KMS-11 (cell line): ENCODE data around the gene CLUH.

ENCODE experiments used
- H2AFZ ChIP-seq: fragments of 200-600 bp; sonication (generic); 2 replicates; pipeline ENCODE4 v1.6.1; 2016; ENCODE audit warnings: antibody characterized with exemption, mixed run types, low read depth
- H3K27ac ChIP-seq: fragments of 200-600 bp; sonication (generic); 2 replicates; pipeline ENCODE4 v1.6.1; 2016; ENCODE audit warnings: mild to moderate bottlenecking, mixed run types
- H3K27me3 ChIP-seq: fragments of 200-600 bp; sonication (generic); 2 replicates; pipeline ENCODE4 v1.6.1; 2017; ENCODE audit warnings: mild to moderate bottlenecking, low read depth, mixed run types, moderate library complexity; ENCODE audit not compliant: insufficient read depth
- H3K36me3 ChIP-seq: fragments of 200-600 bp; sonication (generic); 2 replicates; pipeline ENCODE4 v1.6.1; 2017; ENCODE audit warnings: mild to moderate bottlenecking, mixed run types; ENCODE audit not compliant: insufficient read depth
- H3K4me1 ChIP-seq: fragments of 200-600 bp; sonication (generic); 2 replicates; pipeline ENCODE4 v1.6.1; 2016; ENCODE audit warnings: mild to moderate bottlenecking, low read depth, mixed run types; ENCODE audit not compliant: poor library complexity, severe bottlenecking
- H3K4me2 ChIP-seq: fragments of 200-600 bp; sonication (generic); 2 replicates; pipeline ENCODE4 v1.7.0; 2016; ENCODE audit warnings: mild to moderate bottlenecking, mixed run types
- H3K4me3 ChIP-seq: fragments of 200-600 bp; sonication (generic); IDR thresholded peaks from 2 replicates; pipeline ENCODE4 v1.6.1; 2017; ENCODE audit warnings: low read depth, low read length, mixed read lengths; ENCODE audit not compliant: insufficient read depth
- H3K79me2 ChIP-seq: fragments of 200-600 bp; sonication (generic); 2 replicates; pipeline ENCODE4 v1.6.1; 2016; ENCODE audit warnings: low read depth, mixed run types; ENCODE audit not compliant: insufficient read depth
- H3K9ac ChIP-seq: fragments of 200-600 bp; sonication (generic); 2 replicates; pipeline ENCODE4 v1.6.1; 2016; ENCODE audit warnings: mild to moderate bottlenecking, mixed run types
- H4K20me1 ChIP-seq: fragments of 200-600 bp; sonication (generic); 2 replicates; pipeline ENCODE4 v1.6.1; 2016; ENCODE audit warnings: mild to moderate bottlenecking, mixed run types; ENCODE audit not compliant: insufficient read depth
- TF ChIP-seq, protein P1 (sequence below): fragments of 200-600 bp; sonication (generic); conservative IDR thresholded peaks from 2 replicates; pipeline ENCODE4 v1.6.1; 2017; ENCODE audit warnings: low read depth, mild to moderate bottlenecking, antibody characterized with exemption, low read length, moderate library complexity, mixed read lengths

Gene CLUH

DNA sequence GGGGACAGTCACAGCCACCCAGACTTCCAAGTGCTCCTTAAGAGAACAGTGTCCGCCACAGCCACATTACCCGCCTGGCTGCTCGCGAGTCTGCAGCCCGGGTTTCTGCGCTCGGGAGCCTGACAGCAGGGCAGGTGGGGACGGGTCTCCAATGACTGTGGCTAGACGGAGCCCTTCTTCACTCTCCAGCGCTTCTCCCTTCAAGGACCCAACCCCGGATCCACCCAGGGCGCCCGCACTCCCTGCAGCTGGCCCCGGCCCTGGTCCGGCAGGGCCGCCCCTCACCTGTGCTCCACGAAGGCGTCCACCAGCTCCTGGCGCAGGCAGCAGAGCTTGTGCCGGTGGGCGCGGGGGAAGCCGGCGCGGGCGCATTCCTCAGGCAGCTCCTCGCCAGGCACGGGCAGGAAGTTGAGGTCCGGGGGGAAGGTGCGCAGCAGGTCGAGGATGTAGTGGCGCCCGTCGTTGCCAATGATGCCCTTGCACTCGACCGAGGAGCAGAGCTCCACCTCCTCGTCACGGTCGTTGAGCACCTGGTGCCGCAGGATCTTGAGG is 13.9 kb downstream of the CLUH start:
- no peak overlapping the region for H3K4me2 ChIP-seq

DNA sequence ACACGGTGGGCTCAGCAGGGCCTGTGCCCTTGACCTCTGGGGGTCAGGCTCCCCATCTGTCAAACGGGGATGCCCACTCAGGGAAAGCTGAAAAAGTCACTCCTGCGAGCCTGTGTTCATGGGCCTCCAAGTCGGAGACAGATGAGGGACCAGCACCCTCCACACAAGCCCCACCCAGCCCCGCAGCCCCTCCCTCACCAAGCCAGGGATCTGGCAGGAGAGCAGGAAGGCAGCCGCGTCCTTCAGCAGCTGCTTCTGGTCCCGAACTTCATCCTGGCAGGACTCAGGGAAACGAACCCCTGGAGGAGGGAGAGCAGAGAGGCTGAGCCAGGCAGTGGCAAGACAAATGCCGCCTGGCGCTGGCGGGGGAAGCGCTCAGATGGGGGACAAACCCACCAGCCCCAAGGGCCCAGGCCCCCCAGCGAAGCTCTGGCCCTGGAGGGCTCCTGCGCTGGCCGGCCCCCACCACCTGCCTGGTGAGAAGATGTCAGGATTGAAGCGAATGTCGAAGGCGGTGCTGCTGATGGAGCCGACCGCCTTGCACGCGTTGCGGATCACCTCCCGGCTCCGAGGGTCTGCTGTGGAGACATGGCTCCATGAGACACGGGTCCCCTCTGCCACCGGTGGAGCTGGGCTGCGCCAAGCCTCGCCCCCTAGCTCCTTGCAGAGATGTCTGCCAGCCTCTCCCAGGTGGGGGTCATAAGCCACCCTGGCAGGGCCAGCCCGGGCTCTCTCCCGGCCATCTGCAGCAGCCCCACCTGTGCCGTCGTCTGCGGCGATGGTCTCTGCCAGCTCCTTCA is 15.4 kb downstream of the CLUH start:
- Histone ChIP-seq H3K4me1 (no peaks in the 10 kb centered on the region), H2AFZ (no peak overlapping the region), H3K27ac (no peak overlapping the region), H3K36me3 (no peaks in the 10 kb centered on the region), H3K4me3 (no peak overlapping the region), H4K20me1 (no peaks in the 10 kb centered on the region), H3K27me3 (no peaks in the 10 kb centered on the region), H3K9ac (no peak overlapping the region), H3K4me2 (no peak overlapping the region), H3K79me2 (no peaks in the 10 kb centered on the region)
- TF ChIP-seq, protein P1, sequence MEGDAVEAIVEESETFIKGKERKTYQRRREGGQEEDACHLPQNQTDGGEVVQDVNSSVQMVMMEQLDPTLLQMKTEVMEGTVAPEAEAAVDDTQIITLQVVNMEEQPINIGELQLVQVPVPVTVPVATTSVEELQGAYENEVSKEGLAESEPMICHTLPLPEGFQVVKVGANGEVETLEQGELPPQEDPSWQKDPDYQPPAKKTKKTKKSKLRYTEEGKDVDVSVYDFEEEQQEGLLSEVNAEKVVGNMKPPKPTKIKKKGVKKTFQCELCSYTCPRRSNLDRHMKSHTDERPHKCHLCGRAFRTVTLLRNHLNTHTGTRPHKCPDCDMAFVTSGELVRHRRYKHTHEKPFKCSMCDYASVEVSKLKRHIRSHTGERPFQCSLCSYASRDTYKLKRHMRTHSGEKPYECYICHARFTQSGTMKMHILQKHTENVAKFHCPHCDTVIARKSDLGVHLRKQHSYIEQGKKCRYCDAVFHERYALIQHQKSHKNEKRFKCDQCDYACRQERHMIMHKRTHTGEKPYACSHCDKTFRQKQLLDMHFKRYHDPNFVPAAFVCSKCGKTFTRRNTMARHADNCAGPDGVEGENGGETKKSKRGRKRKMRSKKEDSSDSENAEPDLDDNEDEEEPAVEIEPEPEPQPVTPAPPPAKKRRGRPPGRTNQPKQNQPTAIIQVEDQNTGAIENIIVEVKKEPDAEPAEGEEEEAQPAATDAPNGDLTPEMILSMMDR: no peak

More for the DNA sequence above, 13.9 kb downstream of the CLUH start:
- no peaks in the 10 kb centered on the region; the same call in 1 of the 2 replicates for H3K36me3 ChIP-seq
- H4K20me1 ChIP-seq: no peaks in the 10 kb centered on the region
- H3K27ac ChIP-seq: no peak overlapping the region
- no peaks in the 10 kb centered on the region for H3K27me3 ChIP-seq
- TF ChIP-seq, protein P1: no peak
- H3K9ac ChIP-seq: no peak overlapping the region
- no peaks in the 10 kb centered on the region for H3K79me2 ChIP-seq
- H3K4me3 ChIP-seq: no peak overlapping the region
- no peaks in the 10 kb centered on the region for H3K4me1 ChIP-seq
- H2AFZ ChIP-seq: no peak overlapping the region

DNA sequence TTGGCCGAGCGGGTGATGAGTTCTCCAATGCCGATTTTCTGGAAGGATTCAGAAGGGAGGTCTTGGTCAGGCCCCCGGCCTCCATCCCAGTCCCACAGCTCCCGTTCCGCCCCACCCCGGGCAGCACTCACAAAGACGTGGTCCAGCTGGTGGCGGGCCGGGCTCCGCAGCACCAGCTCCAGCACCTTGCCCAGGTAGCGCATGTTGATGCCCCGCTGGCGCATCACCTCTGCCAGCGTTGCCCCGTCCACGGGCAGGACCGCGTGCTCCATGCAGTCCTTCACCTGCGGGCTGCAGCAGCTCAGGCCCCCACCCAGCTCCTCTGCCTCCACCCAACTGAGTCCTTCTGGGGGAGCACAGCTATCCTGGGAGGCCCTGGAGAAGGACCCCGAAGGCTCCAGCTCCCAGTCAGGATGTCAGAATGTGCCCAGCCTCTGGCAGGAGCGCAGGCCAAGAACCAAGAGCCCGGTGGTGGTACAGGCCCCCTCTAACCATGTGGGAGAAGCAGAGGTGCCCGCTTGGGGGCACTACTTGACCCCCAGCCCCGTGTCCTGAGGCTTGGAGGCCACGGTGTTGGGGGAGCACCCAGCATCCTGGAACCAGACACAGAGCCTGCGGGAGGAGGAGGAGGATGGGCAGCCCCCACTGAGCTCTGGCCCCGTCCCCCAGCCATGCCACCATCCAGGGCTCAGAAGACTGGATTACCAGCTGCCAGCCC is 16.2 kb downstream of the CLUH start:
- H3K9ac ChIP-seq: no peak overlapping the region
- H3K4me3 ChIP-seq: no peak overlapping the region
- H2AFZ ChIP-seq: no peak overlapping the region
- no peaks in the 10 kb centered on the region for H3K36me3 ChIP-seq
- TF ChIP-seq, protein P1: no peak
- no peaks in the 10 kb centered on the region for H3K79me2 ChIP-seq
- no peak overlapping the region for H3K27ac ChIP-seq
- H4K20me1 ChIP-seq: no peaks in the 10 kb centered on the region
- H3K27me3 ChIP-seq: no peaks in the 10 kb centered on the region
- no peaks in the 10 kb centered on the region for H3K4me1 ChIP-seq
- H3K4me2 ChIP-seq: no peak overlapping the region

DNA sequence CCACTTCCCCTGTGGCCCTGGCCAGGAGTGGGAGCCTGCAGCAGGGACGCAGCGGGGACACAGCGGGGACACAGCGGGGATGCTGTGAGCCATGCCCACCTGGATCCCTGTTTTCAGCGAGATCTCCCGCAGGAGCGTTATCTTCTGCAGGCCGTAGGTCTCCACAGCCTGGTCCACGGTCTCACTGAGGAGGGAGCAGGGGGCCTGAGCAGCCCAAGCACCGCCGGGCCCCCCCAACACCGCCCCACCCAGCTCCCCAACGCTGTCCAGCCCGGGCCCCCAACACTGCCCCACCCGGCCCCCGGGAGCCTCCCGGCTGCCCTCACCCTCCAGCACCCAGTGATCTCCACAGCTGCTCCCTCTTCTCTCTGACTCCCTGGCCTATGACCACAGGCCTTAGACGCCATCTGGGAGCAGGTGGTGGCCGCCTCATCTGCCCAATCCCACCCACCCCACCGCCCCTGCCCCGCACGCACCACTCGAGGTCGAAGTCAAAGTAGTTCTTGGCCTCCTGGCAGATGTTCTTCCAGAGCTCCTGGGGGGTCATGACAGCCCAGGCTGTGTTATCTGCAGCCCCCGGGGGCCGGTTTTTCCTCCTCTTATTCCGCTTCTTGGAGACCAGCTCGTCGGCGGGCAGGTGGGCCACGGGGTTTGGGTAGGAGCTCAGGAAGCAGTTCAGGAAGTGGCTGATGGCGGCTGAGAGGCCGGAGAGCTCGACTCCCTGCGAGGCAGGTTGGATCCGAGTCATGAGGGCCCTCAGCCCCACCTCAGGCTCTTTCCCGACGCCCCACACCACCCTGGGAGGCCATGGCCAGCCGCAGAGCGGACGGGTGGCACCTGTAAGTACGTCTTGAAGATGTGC is 17.0 kb downstream of the CLUH start:
- H2AFZ ChIP-seq: no peak overlapping the region
- H3K9ac ChIP-seq: no peak overlapping the region
- no peaks in the 10 kb centered on the region for H3K4me1 ChIP-seq

More for the DNA sequence above, 17.0 kb downstream of the CLUH start:
- Histone ChIP-seq H3K4me3 (no peak overlapping the region), H3K79me2 (no peaks in the 10 kb centered on the region), H3K36me3 (no peaks in the 10 kb centered on the region), H3K4me2 (no peak overlapping the region), H4K20me1 (no peaks in the 10 kb centered on the region), H3K27me3 (no peaks in the 10 kb centered on the region), H3K27ac (no peak overlapping the region)
- TF ChIP-seq, protein P1: no peak
